Measurements from ENCODE around the gene RASGRF2. TPM values are rescaled to one million over a fixed set of nuclear protein-coding genes. Genes with fewer than 3 reads are reported as not detected.

Gene RASGRF2
- polyA plus RNA-seq, 1 donor from 2014 or later, result 0.42 TPM

DNA sequence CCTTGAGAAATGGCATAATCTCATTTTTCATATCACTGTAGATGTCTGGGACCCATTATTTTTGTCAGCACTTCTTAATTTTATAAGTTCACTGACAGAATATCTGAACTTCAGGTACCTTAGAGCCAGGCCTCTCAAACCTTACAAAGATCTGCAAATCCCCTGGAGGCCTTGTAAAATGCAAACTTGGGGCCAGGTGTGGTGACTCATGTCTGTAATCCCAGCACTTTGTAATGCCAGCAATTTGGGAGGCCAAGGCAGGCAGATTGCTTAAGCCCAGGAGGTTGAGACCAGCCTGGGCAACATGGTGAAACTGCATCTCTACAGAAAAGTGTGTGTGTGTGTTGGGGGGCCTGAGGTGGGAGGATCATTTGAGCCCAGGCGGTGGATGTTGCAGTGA lies 30.8 kb downstream of the RASGRF2 start:
- H3K9ac ChIP-seq (ENCODE audit: low read length), result no peak overlapping the region
- TF ChIP-seq EP300 (conservative IDR thresholded peaks at IDR 0.05; ENCODE audit: poor library complexity, severe bottlenecking) (no peak), MXI1 (conservative IDR thresholded peaks at IDR 0.05; ENCODE audit: poor library complexity, severe bottlenecking) (no peak), RAD21 (conservative IDR thresholded peaks at IDR 0.05) (no peak), POLR2AphosphoS5 (IDR thresholded peaks at IDR 0.05) (no peak), SMC3 (conservative IDR thresholded peaks at IDR 0.05; ENCODE audit: poor library complexity) (no peak), TAF1 (IDR thresholded peaks at IDR 0.05; ENCODE audit: low read depth) (no peak)
- no peak overlapping the region for H2AFZ ChIP-seq (ENCODE audit: low read depth, low read length)
- no peak overlapping the region for H3K27ac ChIP-seq (ENCODE audit: low read length)
- H3K27me3 ChIP-seq (ENCODE audit: insufficient read depth, low read depth, low read length), result no peaks in the 10 kb centered on the region
- no peaks in the 10 kb centered on the region for H3K9me3 ChIP-seq (ENCODE audit: low read length)
- H3K9me2 ChIP-seq (ENCODE audit: insufficient read depth, low read length), result no peaks in the 10 kb centered on the region
- H3F3A ChIP-seq (ENCODE audit: insufficient read depth, low read length, poor library complexity, severe bottlenecking), result no peaks in the 10 kb centered on the region
- H3K4me2 ChIP-seq (ENCODE audit: low read length), result no peak overlapping the region
- H3K79me2 ChIP-seq (replicated peaks; ENCODE audit: insufficient read depth, low read length), result no peaks in the 10 kb centered on the region
- H3K4me3 ChIP-seq (ENCODE audit: low read length), result no peak overlapping the region
- H3K36me3 ChIP-seq (ENCODE audit: insufficient read depth, low read length), result no peaks in the 10 kb centered on the region
- no peaks in the 10 kb centered on the region for H4K20me1 ChIP-seq (ENCODE audit: insufficient read depth)

DNA sequence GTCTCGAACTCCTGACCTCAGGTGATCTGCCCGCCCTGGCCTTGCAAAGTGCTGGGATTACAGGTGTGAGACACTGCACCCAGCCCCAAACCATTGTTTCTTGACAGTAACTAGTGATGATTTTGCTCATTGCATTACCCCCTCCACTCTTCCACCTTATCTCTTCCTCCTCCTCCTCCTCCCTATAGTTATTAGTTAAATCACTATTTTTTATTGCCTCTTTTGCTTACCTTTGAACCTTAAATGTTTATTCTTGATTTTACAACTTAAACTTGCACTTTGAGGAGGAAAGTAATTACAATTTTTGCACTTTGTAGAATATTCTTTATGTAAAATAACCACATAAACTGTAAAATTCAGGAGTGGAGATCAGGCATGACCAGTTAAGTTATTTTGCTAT lies 35.7 kb downstream of the RASGRF2 start:
- H3K9me3 ChIP-seq (ENCODE audit: low read length), result no peaks in the 10 kb centered on the region
- no peaks in the 10 kb centered on the region for H3F3A ChIP-seq (ENCODE audit: insufficient read depth, low read length, poor library complexity, severe bottlenecking)
- H3K36me3 ChIP-seq (ENCODE audit: insufficient read depth, low read length), result no peaks in the 10 kb centered on the region
- no peak for TF ChIP-seq POLR2AphosphoS5 (IDR thresholded peaks at IDR 0.05)
- no peak for TF ChIP-seq TAF1 (IDR thresholded peaks at IDR 0.05; ENCODE audit: low read depth)
- TF ChIP-seq RAD21 (conservative IDR thresholded peaks at IDR 0.05), result no peak
- TF ChIP-seq MXI1 (conservative IDR thresholded peaks at IDR 0.05; ENCODE audit: poor library complexity, severe bottlenecking), result no peak
- TF ChIP-seq SMC3 (conservative IDR thresholded peaks at IDR 0.05; ENCODE audit: poor library complexity), result no peak
- TF ChIP-seq, protein P1, sequence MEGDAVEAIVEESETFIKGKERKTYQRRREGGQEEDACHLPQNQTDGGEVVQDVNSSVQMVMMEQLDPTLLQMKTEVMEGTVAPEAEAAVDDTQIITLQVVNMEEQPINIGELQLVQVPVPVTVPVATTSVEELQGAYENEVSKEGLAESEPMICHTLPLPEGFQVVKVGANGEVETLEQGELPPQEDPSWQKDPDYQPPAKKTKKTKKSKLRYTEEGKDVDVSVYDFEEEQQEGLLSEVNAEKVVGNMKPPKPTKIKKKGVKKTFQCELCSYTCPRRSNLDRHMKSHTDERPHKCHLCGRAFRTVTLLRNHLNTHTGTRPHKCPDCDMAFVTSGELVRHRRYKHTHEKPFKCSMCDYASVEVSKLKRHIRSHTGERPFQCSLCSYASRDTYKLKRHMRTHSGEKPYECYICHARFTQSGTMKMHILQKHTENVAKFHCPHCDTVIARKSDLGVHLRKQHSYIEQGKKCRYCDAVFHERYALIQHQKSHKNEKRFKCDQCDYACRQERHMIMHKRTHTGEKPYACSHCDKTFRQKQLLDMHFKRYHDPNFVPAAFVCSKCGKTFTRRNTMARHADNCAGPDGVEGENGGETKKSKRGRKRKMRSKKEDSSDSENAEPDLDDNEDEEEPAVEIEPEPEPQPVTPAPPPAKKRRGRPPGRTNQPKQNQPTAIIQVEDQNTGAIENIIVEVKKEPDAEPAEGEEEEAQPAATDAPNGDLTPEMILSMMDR (IDR thresholded peaks at IDR 0.05; ENCODE audit: poor library complexity, severe bottlenecking), result no peak
- TF ChIP-seq EZH2 (IDR thresholded peaks at IDR 0.05; ENCODE audit: borderline replicate concordance, insufficient read depth, low read length, poor library complexity, severe bottlenecking), result no peak
- TF ChIP-seq, protein P2, sequence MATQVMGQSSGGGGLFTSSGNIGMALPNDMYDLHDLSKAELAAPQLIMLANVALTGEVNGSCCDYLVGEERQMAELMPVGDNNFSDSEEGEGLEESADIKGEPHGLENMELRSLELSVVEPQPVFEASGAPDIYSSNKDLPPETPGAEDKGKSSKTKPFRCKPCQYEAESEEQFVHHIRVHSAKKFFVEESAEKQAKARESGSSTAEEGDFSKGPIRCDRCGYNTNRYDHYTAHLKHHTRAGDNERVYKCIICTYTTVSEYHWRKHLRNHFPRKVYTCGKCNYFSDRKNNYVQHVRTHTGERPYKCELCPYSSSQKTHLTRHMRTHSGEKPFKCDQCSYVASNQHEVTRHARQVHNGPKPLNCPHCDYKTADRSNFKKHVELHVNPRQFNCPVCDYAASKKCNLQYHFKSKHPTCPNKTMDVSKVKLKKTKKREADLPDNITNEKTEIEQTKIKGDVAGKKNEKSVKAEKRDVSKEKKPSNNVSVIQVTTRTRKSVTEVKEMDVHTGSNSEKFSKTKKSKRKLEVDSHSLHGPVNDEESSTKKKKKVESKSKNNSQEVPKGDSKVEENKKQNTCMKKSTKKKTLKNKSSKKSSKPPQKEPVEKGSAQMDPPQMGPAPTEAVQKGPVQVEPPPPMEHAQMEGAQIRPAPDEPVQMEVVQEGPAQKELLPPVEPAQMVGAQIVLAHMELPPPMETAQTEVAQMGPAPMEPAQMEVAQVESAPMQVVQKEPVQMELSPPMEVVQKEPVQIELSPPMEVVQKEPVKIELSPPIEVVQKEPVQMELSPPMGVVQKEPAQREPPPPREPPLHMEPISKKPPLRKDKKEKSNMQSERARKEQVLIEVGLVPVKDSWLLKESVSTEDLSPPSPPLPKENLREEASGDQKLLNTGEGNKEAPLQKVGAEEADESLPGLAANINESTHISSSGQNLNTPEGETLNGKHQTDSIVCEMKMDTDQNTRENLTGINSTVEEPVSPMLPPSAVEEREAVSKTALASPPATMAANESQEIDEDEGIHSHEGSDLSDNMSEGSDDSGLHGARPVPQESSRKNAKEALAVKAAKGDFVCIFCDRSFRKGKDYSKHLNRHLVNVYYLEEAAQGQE (IDR thresholded peaks at IDR 0.05; ENCODE audit: borderline replicate concordance), result no peak
- TF ChIP-seq EP300 (conservative IDR thresholded peaks at IDR 0.05; ENCODE audit: poor library complexity, severe bottlenecking), result no peak
- no peak overlapping the region for H3K4me3 ChIP-seq (ENCODE audit: low read length)
- no peaks in the 10 kb centered on the region for H4K20me1 ChIP-seq (ENCODE audit: insufficient read depth)
- H2AFZ ChIP-seq (ENCODE audit: low read depth, low read length), result no peak overlapping the region
- H3K9ac ChIP-seq (ENCODE audit: low read length), result no peak overlapping the region
- H3K27ac ChIP-seq (ENCODE audit: low read length), result no peak overlapping the region
- H3K79me2 ChIP-seq (replicated peaks; ENCODE audit: insufficient read depth, low read length), result no peaks in the 10 kb centered on the region
- no peak overlapping the region for H3K4me2 ChIP-seq (ENCODE audit: low read length)
- no peaks in the 10 kb centered on the region for H3K27me3 ChIP-seq (ENCODE audit: insufficient read depth, low read depth, low read length)
- H3K9me2 ChIP-seq (ENCODE audit: insufficient read depth, low read length), result no peaks in the 10 kb centered on the region
